Karpas-422 (cell line): Measurements from ENCODE around the gene SMG9. TPM values are rescaled to one million over a fixed set of nuclear protein-coding genes. Genes with fewer than 3 reads are reported as not detected.
"Not testable (repeated sequence)": the region's sequence is repeated elsewhere in the genome, so short reads cannot be mapped to it uniquely, and the experiment has no call there.

Experiments
- DNase-seq: peaks from one replicate; pipeline ENCODE4 v3.0.0-alpha.2; 2015
- H2AFZ ChIP-seq: fragments of 200-600 bp; sonication (generic); 2 replicates; pipeline ENCODE4 v1.6.1; 2014; ENCODE audit warnings: antibody characterized with exemption, low read length, mixed read lengths
- H3K27ac ChIP-seq: fragments of 200-600 bp; sonication (generic); 2 replicates; pipeline ENCODE4 v1.5.1; 2014; ENCODE audit warnings: mild to moderate bottlenecking, low read length, moderate library complexity
- H3K27me3 ChIP-seq: fragments of 200-600 bp; sonication (generic); 2 replicates; pipeline ENCODE4 v1.6.1; 2014; ENCODE audit warnings: low read length, mixed read lengths
- H3K36me3 ChIP-seq: fragments of 200-600 bp; sonication (generic); 2 replicates; pipeline ENCODE4 v1.6.1; 2014; ENCODE audit warnings: low read length, mixed read lengths; ENCODE audit not compliant: insufficient read depth
- H3K4me1 ChIP-seq: fragments of 200-600 bp; sonication (generic); 2 replicates; pipeline ENCODE4 v1.6.1; 2014; ENCODE audit warnings: mild to moderate bottlenecking, low read length, mixed read lengths
- H3K4me2 ChIP-seq: fragments of 200-600 bp; sonication (generic); 2 replicates; pipeline ENCODE4 v1.6.1; 2014; ENCODE audit warnings: low read length, low read depth, mild to moderate bottlenecking; ENCODE audit not compliant: poor library complexity, severe bottlenecking
- H3K4me3 ChIP-seq: fragments of 200-600 bp; sonication (generic); 2 replicates; pipeline ENCODE4 v1.5.1; 2014; ENCODE audit warnings: mild to moderate bottlenecking, antibody characterized with exemption, low read length, mixed read lengths
- H3K79me2 ChIP-seq: fragments of 200-600 bp; sonication (generic); 2 replicates; pipeline ENCODE4 v1.6.1; 2014; ENCODE audit warnings: mild to moderate bottlenecking, low read length, mixed read lengths
- H3K9ac ChIP-seq: fragments of 200-600 bp; sonication (generic); 2 replicates; pipeline ENCODE4 v1.6.0; 2014; ENCODE audit warnings: low read length
- H3K9me2 ChIP-seq: fragments of 200-600 bp; sonication (generic), shearing (Covaris generic); replicated peaks from 2 replicates; pipeline ENCODE4 v1.6.0; 2014; ENCODE audit warnings: mild to moderate bottlenecking, low read length, moderate library complexity; ENCODE audit not compliant: insufficient read depth
- H3K9me3 ChIP-seq: fragments of 300-700, 200-600 bp; sonication (generic); 2 replicates; pipeline ENCODE4 v1.6.1; 2014; ENCODE audit warnings: low read length, mixed read lengths
- H4K20me1 ChIP-seq: fragments of 200-600 bp; sonication (generic); 2 replicates; pipeline ENCODE4 v1.6.1; 2014; ENCODE audit warnings: mild to moderate bottlenecking, antibody characterized with exemption, low read length, low read depth; ENCODE audit not compliant: insufficient read depth
- total RNA-seq: library from RNA; depleted of rRNA; stranded (reverse); fragments of >200 nt; shearing (Covaris generic); gene quantifications from 2 replicates; pipeline ENCODE4 v1.2.3, GENCODE V29; 2014; ENCODE audit warnings: low replicate concordance; rRNA removed

The SMG9 gene
- total RNA-seq, 1 experiment from 2014 or later, result 11.0 TPM

- no peaks in the 10 kb centered on the region for H3K9me2 ChIP-seq
- no peaks in the 10 kb centered on the region for H3K9me3 ChIP-seq
- H4K20me1 ChIP-seq, result no peaks in the 10 kb centered on the region
- H3K4me1 ChIP-seq, result no peaks in the 10 kb centered on the region
- H3K9ac ChIP-seq, result no peak overlapping the region
- no peaks in the 10 kb centered on the region for H3K36me3 ChIP-seq
- H3K4me3 ChIP-seq, result no peak overlapping the region
- DNase-seq, result no peak
- no peaks in the 10 kb centered on the region for H3K27me3 ChIP-seq
- no peak overlapping the region for H3K4me2 ChIP-seq
- H3K79me2 ChIP-seq, result no peaks in the 10 kb centered on the region
- H3K27ac ChIP-seq, result no peak overlapping the region
- H2AFZ ChIP-seq, result no peak overlapping the region
Measured at GRCh38 chr19:43683905-43684304, 70.9 kb downstream of the SMG9 start.

GRCh38 chr19:43682824-43683661, 71.7 kb downstream of the SMG9 start:
- Histone ChIP-seq H3K9me3 (no peaks in the 10 kb centered on the region), H4K20me1 (no peaks in the 10 kb centered on the region), H3K4me1 (no peaks in the 10 kb centered on the region), H3K4me2 (no peak overlapping the region), H2AFZ (no peak overlapping the region), H3K27ac (no peak overlapping the region), H3K27me3 (no peaks in the 10 kb centered on the region), H3K9ac (no peak overlapping the region), H3K79me2 (no peaks in the 10 kb centered on the region), H3K4me3 (no peak overlapping the region), H3K9me2 (no peaks in the 10 kb centered on the region), H3K36me3 (no peaks in the 10 kb centered on the region)
- no peak for DNase-seq

DNA sequence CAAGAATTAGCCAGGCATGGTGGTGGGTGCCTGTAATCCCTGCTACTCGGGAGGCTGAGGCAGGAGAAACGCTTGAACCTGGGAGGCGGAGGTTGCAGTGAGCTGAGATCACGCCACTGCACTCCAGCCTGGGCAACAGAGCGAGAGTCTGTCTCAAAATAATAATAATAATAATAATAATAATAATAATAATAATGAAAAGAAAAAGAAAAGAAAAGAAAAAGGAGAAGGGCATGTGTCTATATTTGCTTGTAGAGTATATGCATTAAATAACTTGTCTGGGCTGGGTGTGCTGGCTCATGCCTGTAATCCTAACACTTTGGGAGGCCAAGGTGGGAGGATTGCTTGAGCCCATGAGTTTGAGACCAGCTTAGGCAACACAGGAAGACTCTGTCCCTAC, 72.5 kb downstream of the SMG9 start:
- H4K20me1 ChIP-seq, H3K9me3 ChIP-seq, H3K9ac ChIP-seq, H3K4me1 ChIP-seq, H2AFZ ChIP-seq, H3K36me3 ChIP-seq, H3K4me2 ChIP-seq, H3K27ac ChIP-seq, H3K27me3 ChIP-seq, H3K9me2 ChIP-seq, DNase-seq, H3K4me3 ChIP-seq, H3K79me2 ChIP-seq: not testable (repeated sequence)

- H3K36me3 ChIP-seq, result no peaks in the 10 kb centered on the region
- no peak overlapping the region for H3K4me2 ChIP-seq
- no peaks in the 10 kb centered on the region for H3K27me3 ChIP-seq
- no peak overlapping the region for H2AFZ ChIP-seq
- no peak overlapping the region for H3K27ac ChIP-seq
- no peak for DNase-seq
- no peak overlapping the region for H3K4me3 ChIP-seq
- no peaks in the 10 kb centered on the region for H3K9me3 ChIP-seq
- no peak overlapping the region for H3K9ac ChIP-seq
- H4K20me1 ChIP-seq, result no peaks in the 10 kb centered on the region
- no peaks in the 10 kb centered on the region for H3K9me2 ChIP-seq
- H3K79me2 ChIP-seq, result no peaks in the 10 kb centered on the region
- H3K4me1 ChIP-seq, result no peaks in the 10 kb centered on the region
Measured at GRCh38 chr19:43681821-43682220, 72.9 kb downstream of the SMG9 start.

DNA sequence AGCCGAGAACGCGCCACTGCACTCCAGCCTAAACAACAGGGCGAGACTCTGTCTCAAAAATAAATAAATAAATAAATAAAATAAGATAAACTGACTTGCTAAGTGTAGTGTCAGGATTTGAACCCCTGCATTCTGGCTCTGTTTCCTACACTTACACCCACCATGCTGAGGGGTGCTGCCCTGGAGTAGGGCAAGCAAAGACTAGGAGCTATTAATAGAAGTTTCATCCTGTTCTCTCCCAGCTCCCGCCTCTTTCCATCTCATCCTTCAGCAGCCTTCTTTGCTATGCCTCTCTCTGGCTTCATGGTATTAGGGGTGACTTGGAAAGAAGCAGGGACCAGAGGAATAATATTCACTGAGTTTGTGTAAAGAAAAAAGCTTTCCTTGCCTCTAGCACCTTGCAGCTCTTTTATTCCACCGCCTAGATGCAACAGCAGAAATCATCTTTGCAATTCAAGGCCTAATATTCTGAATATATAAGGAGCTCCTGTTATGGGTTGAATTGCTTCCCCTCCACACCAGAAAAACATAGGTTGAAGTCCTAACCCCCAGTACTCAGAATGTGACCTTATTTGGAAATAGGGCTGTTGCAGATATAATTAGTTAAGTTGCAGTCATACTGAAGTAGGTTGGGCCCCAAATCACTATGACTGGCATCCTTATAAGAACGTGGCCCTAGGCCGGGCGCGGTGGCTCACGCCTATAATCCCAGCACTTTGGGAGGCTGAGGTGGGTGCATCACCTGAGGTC, 76.1 kb downstream of the SMG9 start:
- Histone ChIP-seq H3K36me3 (no peaks in the 10 kb centered on the region), H3K27me3 (no peaks in the 10 kb centered on the region), H4K20me1 (no peaks in the 10 kb centered on the region), H3K4me1 (no peaks in the 10 kb centered on the region), H3K4me3 (no peak overlapping the region), H2AFZ (no peak overlapping the region), H3K9me2 (no peaks in the 10 kb centered on the region), H3K27ac (no peak overlapping the region), H3K9ac (no peak overlapping the region), H3K79me2 (no peaks in the 10 kb centered on the region), H3K4me2 (no peak overlapping the region), H3K9me3 (no peaks in the 10 kb centered on the region)
- DNase-seq, result no peak

Other genes with a start within 250 kb of the SMG9 start
- 6.7 and 13.6 TPM in 2 replicates for gene ETHE1, start 227.8 kb downstream of the SMG9 start, total RNA-seq
- 0.34 TPM in 1 of 2 replicates, not detected in the other for gene ZNF575, start 221.8 kb downstream of the SMG9 start, total RNA-seq
- gene XRCC1, start 179.4 kb downstream of the SMG9 start, total RNA-seq, result 40.6 and 70.1 TPM in 2 replicates
- gene PINLYP, start 179.2 kb downstream of the SMG9 start, total RNA-seq, result 3.6 TPM in 1 of 2 replicates, not detected in the other
- gene IRGQ, start 158.8 kb downstream of the SMG9 start, total RNA-seq, result 10.1 and 10.8 TPM in 2 replicates
- gene ZNF576, start 158.4 kb downstream of the SMG9 start, total RNA-seq, result 6.2 and 9.1 TPM in 2 replicates
- not detected in 2 replicates for gene SRRM5, start 142.9 kb downstream of the SMG9 start, total RNA-seq
- gene ZNF428, start 135.3 kb downstream of the SMG9 start, total RNA-seq, result 37.9 and 94.7 TPM in 2 replicates
- not detected in 2 replicates for gene CADM4, start 115.1 kb downstream of the SMG9 start, total RNA-seq
- gene PLAUR, start 84.8 kb downstream of the SMG9 start, total RNA-seq, result not detected in 2 replicates
- gene IRGC, start 38.9 kb downstream of the SMG9 start, total RNA-seq, result not detected in 2 replicates
- gene KCNN4, start 26.0 kb upstream of the SMG9 start, total RNA-seq, result 0.32 TPM in 1 of 2 replicates, not detected in the other
- not detected in 2 replicates for gene LYPD5, start 47.5 kb upstream of the SMG9 start, total RNA-seq
- 14.4 and 18.5 TPM in 2 replicates for gene ZNF283, start 72.4 kb upstream of the SMG9 start, total RNA-seq
- gene ZNF404, start 129.0 kb upstream of the SMG9 start, total RNA-seq, result 0.22 and 2.6 TPM in 2 replicates
- 17.5 and 21.7 TPM in 2 replicates for gene ZNF45, start 180.3 kb upstream of the SMG9 start, total RNA-seq
- gene ZNF221, start 196.3 kb upstream of the SMG9 start, total RNA-seq, result 0.19 TPM in 1 of 2 replicates, not detected in the other
- gene ZNF155, start 229.2 kb upstream of the SMG9 start, total RNA-seq, result not detected in 2 replicates
- gene ZNF230, start 248.0 kb upstream of the SMG9 start, total RNA-seq, result 2.9 and 4.3 TPM in 2 replicates